Osteocyte (in vitro differentiated cells): ENCODE results near the gene TRIM8. TPM values are rescaled to one million over a fixed set of nuclear protein-coding genes. Genes with fewer than 3 reads are reported as not detected.

ENCODE experiments used
- DNase-seq: peaks from one replicate; pipeline ENCODE4 v3.0.0; 2021; ENCODE audit warnings: mixed read lengths; ENCODE audit not compliant: unreplicated experiment; ENCODE audit errors: extremely low spot score
- H3K27ac Mint-ChIP-seq: one replicate; pipeline ENCODE4 v1.8.0; 2021; ENCODE audit warnings: mild to moderate bottlenecking, mixed read lengths; ENCODE audit not compliant: unreplicated experiment
- H3K27me3 Mint-ChIP-seq: one replicate; pipeline ENCODE4 v1.8.0; 2021; ENCODE audit warnings: mixed read lengths; ENCODE audit not compliant: unreplicated experiment
- H3K36me3 Mint-ChIP-seq: one replicate; pipeline ENCODE4 v1.8.0; 2021; ENCODE audit warnings: mixed read lengths; ENCODE audit not compliant: unreplicated experiment
- H3K4me1 Mint-ChIP-seq: one replicate; pipeline ENCODE4 v1.8.0; 2021; ENCODE audit warnings: mixed read lengths; ENCODE audit not compliant: unreplicated experiment
- H3K4me3 Mint-ChIP-seq: one replicate; pipeline ENCODE4 v1.8.0; 2021; ENCODE audit warnings: mild to moderate bottlenecking, moderate library complexity, mixed read lengths; ENCODE audit not compliant: unreplicated experiment
- H3K9me3 Mint-ChIP-seq: one replicate; pipeline ENCODE4 v1.8.0; 2021; ENCODE audit warnings: mixed read lengths; ENCODE audit not compliant: unreplicated experiment
- total RNA-seq: library from RNA; stranded (reverse); gene quantifications from 2 replicates; pipeline ENCODE4 v1.2.1, GENCODE V29; 2021
- TF ChIP-seq, protein P1 (sequence below): fragments of 200-600 bp; sonication (generic); IDR thresholded peaks from 2 replicates; pipeline ENCODE4 v1.5.0; 2021; ENCODE audit warnings: antibody characterized with exemption, mild to moderate bottlenecking, moderate library complexity

Gene TRIM8
- total RNA-seq, 1 donor from 2014 or later = 63.9 TPM

DNA sequence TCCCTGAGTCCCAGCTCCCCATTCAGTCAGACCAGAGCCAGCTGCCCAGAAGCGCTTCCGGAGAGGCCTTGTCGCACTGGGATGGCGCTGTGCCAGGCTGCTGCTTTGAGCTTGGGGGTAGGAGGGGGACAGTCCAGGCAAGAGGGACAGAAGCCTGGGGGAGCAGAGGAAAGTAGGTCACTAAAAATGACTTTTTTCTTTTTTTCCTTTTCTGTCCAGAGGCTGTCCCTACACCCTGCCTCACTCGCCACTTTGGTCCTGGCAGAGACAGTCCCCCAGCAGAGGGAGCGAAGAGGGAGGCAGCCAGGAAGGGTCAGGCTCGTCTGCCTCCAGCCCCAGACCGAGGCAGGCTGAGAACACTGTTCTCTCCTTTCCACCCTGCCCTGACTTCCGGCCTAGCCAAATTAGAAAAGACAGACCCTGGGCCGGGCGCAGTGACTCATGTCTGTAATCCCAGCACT is 15.8 kb upstream of the TRIM8 start:
- H3K36me3 Mint-ChIP-seq = peaks cover 5% of the 10 kb centered on the region
- H3K27ac Mint-ChIP-seq = peak overlapping the region; percentile 97
- no peaks in the 10 kb centered on the region for H3K9me3 Mint-ChIP-seq
- no peaks in the 10 kb centered on the region for H3K27me3 Mint-ChIP-seq
- peaks cover 72% of the 10 kb centered on the region for H3K4me1 Mint-ChIP-seq
- TF ChIP-seq, protein P1, sequence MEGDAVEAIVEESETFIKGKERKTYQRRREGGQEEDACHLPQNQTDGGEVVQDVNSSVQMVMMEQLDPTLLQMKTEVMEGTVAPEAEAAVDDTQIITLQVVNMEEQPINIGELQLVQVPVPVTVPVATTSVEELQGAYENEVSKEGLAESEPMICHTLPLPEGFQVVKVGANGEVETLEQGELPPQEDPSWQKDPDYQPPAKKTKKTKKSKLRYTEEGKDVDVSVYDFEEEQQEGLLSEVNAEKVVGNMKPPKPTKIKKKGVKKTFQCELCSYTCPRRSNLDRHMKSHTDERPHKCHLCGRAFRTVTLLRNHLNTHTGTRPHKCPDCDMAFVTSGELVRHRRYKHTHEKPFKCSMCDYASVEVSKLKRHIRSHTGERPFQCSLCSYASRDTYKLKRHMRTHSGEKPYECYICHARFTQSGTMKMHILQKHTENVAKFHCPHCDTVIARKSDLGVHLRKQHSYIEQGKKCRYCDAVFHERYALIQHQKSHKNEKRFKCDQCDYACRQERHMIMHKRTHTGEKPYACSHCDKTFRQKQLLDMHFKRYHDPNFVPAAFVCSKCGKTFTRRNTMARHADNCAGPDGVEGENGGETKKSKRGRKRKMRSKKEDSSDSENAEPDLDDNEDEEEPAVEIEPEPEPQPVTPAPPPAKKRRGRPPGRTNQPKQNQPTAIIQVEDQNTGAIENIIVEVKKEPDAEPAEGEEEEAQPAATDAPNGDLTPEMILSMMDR = no peak
- no peak overlapping the region for H3K4me3 Mint-ChIP-seq
- peak; percentile 84 for DNase-seq

DNA sequence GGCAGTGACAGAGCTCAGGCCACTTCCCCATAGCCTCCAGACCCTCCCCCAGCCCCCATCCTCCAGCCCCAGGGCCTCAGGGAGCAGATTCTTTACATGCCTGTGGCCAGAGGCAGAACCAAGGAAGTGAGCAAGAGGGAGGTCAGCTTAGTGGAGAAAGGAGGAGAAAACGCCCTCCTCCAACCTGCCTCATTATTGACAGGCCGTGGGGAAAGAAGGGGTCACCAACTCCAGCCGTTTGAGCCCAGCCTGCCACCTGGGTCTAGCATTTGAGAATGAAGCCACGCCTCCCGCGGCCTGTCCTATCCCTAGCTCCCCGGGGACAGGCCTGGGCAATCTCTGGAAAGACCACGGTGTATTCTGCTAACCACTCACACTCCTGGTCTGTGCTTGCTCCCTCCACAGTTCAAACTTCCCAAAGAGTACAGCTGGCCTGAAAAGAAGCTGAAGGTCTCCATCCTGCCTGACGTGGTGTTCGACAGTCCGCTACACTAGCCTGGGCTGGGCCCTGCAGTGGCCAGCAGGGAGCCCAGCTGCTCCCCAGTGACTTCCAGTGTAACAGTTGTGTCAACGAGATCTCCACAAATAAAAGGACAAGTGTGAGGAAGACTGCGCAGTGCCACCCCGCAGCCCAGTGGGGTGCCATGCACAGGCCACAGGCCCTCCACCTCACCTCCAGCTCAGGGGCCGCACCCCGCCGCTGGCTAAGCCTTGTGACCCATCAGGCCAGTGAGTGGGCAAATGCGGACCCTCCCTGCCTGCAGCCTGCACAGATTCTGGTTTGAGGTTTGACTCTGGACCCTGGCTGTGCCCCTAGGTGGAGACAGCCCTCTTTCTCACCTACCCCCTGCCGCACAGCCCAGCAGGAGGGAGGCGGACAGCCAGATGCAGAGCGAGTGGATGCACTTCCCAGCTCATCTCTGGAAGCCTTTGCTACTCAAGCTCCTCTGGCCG is 14.3 kb upstream of the TRIM8 start:
- peak overlapping the region; percentile 24 for H3K4me3 Mint-ChIP-seq
- DNase-seq = no peak
- no peaks in the 10 kb centered on the region for H3K9me3 Mint-ChIP-seq
- H3K27ac Mint-ChIP-seq = peak overlapping the region; percentile 97
- peaks cover under 1% of the 10 kb centered on the region for H3K36me3 Mint-ChIP-seq
- H3K4me1 Mint-ChIP-seq = peaks cover 77% of the 10 kb centered on the region
- H3K27me3 Mint-ChIP-seq = no peaks in the 10 kb centered on the region
- TF ChIP-seq, protein P1 = no peak

DNA sequence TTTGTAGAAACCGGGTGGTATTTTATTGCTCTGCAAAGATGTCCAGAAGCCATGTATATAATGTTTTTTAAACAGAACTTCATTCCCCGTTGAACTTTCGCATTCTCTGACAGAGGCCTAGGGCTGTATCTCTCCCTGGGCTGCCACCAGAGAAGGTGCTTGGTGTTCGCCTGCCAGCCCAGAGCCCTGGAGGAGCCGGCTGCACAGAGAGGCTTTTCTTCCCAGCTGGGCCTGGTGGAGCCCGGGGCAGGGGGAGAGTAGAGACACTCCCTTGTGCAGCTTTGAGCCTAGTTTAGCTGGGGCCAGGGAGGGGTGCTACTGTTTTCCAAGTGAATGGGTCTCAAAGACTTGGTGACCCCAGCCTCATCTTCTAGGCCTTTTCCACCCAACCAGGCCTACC is 13.6 kb upstream of the TRIM8 start:
- Mint-ChIP-seq H3K27me3 (no peaks in the 10 kb centered on the region), H3K4me1 (peaks cover 77% of the 10 kb centered on the region), H3K36me3 (no peaks in the 10 kb centered on the region), H3K9me3 (no peaks in the 10 kb centered on the region), H3K4me3 (peak overlapping the region; percentile 24), H3K27ac (peak overlapping the region; percentile 97)
- DNase-seq = no peak
- TF ChIP-seq, protein P1 = no peak

DNA sequence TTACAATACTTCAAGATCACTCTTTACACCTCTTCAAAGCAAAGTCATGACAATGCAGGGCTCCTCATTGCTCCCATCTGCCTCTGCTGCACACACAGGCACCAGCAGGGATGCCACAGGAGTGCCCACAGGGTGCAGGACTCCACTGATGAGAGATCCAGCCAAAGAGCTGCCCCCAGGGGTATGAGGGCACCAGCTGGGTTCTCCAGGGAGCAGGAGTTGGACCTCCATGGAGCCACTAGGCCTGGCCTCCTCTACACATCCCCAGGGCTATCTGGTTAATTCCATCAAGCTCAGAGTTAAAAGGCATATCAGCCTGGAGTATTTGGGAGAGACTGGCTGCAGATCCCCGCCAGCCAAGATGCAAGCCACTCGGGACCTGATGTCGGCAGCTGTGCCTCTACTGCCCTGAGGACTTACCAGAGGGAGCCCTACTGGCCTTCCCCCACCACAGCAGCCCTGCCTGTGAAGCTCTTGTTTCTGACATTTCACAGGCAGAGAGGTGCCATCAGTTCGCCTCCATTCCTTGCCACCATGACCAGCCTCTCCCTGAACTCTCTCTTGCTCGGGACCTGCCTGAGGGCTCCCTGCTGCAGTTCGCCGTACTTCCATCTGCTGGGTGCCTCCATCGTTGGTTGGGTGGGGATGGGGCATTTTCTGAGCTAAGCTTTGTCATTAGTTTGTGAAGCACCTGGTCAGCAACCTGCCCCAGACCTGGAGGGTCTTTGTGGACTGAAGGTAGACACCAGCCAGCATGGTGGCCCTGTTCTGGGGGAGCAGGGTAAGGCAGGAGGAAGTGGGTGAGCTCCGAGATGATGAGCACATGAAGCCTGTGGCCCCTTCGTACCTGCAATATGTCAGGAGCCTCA is 12.5 kb upstream of the TRIM8 start:
- Mint-ChIP-seq H3K4me1 (peaks cover 71% of the 10 kb centered on the region), H3K27ac (peak overlapping the region; percentile 97), H3K27me3 (no peaks in the 10 kb centered on the region), H3K4me3 (peak overlapping the region; percentile 29), H3K36me3 (no peaks in the 10 kb centered on the region), H3K9me3 (no peaks in the 10 kb centered on the region)
- TF ChIP-seq, protein P1 = no peak
- DNase-seq = no peak
